HG03469 (cell line): ENCODE data around the gene MEGF6.

Experiments
- ATAC-seq: cut with Tn5 transposase; IDR thresholded peaks from one replicate; pipeline ENCODE4 v1.9.1; 2021; ENCODE audit warnings: mild to moderate bottlenecking, moderate library complexity, moderate number of reproducible peaks; ENCODE audit not compliant: unreplicated experiment

Gene MEGF6

DNA sequence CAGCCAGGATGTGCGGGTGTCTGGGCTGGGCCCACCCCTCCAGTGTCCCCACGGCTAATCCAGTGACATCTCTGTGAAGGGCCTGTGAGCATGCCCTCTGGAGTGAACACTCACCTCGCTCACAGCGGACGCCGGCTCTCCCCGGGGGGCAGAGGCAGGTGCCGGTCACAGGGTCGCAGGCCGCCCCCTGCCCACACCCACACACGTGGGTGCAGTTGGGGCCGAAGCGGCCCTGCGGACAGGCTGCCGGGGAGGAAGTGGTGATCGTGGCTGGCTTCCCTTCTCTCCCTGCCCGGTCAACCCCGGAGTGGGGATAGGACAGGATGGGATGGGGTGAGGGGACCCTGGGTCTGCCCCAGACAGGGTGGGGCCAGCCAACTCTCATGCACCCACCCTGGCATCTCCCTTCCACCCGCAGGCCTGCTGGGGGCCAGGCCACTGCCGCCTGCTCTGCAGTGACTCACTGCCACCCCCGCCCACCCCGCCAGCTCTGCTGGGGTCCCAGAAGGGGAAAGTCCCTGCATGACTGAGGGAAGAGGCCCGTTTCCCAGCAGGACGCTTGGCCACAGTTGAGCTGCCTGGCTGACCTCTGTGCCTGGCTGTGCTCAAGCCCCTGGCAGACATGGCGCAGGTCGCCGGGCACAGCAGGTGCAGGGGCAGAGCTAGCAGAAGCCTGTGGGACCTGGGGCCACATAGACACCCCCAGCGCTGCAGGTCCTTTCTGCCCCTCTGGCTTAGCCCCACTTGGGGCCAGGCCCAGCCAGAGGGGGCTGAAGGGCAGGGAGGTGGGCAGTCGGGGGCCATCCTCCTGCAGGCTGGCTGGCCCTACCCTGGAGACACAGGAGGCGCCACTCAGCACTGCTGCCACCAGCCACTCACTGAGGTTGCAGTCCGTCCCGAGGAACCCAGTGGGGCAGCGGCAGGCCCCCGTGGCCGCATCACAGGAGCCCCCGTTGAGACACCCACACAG is 115.2 kb downstream of the MEGF6 start:
- no peak for ATAC-seq

- no peak for ATAC-seq
Observed at GRCh38 chr1:3494321-3495308, 116.7 kb downstream of the MEGF6 start.

DNA sequence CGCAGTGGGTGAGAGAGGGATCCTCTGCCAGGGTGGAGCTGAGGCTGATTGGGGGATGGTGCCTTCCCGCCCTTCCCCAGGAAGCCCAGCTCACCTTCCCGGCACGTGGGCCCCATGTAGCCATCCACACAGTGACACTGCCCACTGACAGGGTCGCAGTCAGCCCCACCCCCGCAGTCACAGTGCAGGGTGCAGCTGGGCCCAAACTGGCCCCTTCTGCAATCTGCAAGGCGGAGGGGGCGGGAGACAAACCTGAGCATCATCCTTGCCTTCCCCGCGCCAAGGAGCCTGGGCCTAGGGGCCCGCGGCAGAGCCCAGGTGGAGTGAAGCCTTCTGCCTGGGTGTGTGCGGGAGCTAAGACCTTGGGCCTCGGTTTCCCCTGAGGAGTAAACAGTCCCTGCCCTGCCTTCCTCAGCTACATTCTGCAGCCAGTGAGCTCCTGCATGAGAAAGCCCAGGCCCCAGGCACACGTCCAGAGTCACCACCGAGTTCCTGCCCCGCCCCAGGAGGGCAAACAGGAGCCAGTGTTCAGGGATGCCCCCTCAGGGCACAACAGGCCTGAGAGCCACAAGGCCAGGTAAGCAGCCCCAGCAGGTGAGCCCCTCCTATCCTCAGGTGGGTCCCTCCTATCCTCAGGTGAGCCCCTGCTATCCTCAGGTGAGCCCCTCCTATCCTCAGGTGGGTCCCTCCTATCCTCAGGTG is 118.6 kb downstream of the MEGF6 start:
- ATAC-seq = no peak

DNA sequence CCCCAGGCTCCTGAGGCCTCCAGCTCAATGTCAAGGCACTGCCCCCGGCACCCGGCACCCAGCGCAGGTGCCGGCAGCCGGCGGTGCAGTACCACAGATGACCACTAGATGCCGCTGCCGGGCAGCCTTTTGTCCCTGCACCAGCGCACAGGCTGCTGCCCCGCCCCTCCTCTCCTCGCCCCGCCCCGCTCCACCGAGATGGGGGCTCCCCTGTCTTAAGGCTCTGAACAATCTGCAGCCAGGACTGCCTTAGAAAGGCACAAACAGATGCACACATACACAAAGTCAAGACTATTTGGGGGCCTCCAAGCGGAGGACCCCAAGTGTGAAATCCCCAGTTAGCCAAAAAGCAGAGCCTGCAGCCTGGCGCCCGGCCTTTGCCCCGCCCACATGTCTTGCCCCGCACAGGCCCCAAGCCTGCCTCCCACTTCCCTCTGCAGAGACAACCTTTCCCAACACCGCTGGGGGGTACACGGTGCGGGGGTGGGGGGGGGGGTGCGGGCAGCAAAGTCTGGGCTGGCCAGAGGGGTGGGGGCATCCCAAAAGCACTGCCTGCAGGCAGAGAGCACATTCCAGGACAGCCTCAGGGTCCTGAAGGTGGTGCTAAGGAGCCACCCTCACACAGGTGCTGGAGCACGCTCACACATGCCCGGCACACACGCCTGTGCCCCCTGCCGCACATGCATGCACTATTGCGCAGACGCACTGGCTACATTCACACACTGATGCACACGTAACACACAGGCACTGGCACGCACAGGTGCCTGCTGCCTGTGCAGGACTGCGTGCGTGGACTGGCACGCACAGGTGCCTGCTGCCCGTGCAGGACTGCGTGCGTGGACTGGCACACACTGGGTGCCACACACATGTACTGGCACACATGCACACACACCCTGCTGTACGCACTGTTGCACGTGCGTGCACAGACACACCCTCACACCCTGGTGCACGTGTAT is 119.7 kb downstream of the MEGF6 start:
- ATAC-seq = no peak

DNA sequence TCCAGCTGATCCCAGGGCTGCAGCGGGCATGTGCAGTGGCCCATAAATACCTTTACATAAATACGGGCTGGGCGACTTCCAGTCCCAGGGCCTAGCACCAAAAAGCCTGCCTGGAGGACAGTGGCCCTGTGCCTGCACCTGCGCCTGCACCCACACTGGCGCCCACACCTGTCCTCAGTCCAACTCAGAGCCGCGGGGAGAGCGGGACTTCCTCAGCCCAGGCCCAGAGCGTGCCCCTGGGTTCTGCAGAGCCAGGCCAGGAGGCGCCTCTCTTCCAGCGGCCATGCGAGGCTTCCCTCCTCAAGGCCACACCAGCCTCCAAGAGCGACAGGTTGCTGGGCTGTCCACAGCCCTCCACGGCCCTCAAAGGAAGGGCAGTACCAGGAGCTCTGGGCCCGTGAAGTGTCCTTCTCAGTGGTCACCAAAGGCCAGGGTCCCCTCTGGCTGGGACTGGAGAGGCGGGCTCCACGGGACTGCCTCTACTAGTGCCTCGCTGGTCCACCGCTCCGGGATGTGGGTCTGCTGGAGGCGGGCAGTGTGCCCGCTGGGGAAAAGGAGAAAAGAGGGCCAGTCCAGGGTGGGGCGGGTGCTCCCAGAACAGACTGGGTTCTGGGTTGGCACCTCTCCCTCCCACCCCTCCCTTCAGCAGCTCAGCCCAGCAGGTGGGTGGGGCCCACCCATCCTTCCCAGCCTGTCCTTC is 121.1 kb downstream of the MEGF6 start:
- no peak for ATAC-seq

- ATAC-seq = no peak
Observed at GRCh38 chr1:3488432-3488831, 122.9 kb downstream of the MEGF6 start.

GRCh38 chr1:3485016-3485415 is 126.3 kb downstream of the MEGF6 start:
- no peak for ATAC-seq

- no peak for ATAC-seq
Observed at GRCh38 chr1:3483801-3484444, 127.4 kb downstream of the MEGF6 start.

- no peak for ATAC-seq
Observed at GRCh38 chr1:3483380-3483779, 127.9 kb downstream of the MEGF6 start.

DNA sequence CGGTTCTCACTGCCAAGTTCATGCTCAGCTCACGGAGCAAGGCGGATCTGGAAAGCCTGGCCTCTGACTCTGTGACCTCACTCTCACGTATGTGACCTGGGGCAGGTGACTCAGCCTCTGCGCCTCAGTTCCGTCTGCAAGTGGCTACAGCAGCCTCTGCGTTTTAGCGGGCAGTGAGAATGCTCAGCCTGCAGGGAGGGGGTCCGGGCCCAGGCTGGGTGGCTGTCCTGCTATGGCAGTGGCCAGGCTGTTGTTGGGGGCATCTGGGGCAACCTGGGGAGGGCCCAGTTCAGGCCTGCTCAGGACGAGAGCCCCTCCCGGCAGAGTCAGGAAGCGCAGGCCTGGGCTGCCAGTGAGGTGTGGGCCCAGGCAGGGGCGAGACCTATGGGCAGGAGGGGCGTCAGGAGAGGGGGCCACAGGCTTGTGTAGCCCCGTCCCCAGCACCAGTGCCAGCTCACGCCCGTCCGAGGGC is 128.9 kb downstream of the MEGF6 start:
- ATAC-seq = no peak

DNA sequence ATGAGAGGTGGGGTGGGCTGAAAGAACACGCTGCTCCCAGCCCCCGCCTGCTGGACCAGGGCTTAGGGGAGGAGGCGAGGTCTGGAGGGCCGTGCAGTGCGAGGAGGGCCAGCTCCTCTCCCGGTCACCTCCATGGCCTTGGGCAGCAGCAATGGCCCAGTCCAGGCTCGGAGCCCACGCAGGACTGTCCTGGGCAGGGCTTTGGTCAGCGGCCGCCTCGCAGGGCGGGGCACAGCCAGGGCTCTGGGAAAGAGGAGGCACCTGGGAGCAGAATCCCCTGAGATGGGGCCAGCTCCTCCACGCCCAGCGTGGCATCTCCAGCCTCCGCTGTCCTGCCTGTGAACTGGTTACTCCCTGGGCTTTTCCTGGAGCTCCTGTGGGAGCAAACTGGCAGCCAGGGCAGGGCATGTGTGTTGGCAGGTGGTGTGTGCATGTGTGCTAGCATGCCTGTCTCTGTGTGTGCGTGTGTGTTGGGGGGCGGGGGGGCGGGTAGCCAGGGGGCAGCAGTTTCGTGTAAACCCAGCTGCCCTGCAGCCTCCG is 129.4 kb downstream of the MEGF6 start:
- ATAC-seq = no peak

DNA sequence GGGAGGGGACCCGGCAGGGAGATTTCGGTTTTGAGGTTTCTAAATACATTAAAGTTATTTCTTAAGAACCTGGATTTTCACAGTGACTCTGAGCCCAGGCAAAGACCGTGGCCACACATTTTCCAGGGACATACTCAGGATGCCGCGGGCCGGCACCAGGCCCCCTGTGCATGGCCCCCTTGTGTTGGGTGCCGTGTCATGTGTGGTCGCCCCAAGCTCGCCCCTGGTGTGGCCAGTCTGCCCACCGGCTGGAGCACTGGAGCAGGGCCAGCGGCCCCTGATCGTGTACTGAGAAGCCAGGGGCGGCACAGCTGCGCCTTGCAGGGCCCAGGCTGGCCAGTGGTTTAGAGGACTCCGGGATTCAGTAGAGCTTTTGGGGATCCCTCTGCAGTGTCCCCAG is 130.3 kb downstream of the MEGF6 start:
- no peak for ATAC-seq

- no peak for ATAC-seq
Observed at GRCh38 chr1:3480369-3480719, 131.0 kb downstream of the MEGF6 start.

DNA sequence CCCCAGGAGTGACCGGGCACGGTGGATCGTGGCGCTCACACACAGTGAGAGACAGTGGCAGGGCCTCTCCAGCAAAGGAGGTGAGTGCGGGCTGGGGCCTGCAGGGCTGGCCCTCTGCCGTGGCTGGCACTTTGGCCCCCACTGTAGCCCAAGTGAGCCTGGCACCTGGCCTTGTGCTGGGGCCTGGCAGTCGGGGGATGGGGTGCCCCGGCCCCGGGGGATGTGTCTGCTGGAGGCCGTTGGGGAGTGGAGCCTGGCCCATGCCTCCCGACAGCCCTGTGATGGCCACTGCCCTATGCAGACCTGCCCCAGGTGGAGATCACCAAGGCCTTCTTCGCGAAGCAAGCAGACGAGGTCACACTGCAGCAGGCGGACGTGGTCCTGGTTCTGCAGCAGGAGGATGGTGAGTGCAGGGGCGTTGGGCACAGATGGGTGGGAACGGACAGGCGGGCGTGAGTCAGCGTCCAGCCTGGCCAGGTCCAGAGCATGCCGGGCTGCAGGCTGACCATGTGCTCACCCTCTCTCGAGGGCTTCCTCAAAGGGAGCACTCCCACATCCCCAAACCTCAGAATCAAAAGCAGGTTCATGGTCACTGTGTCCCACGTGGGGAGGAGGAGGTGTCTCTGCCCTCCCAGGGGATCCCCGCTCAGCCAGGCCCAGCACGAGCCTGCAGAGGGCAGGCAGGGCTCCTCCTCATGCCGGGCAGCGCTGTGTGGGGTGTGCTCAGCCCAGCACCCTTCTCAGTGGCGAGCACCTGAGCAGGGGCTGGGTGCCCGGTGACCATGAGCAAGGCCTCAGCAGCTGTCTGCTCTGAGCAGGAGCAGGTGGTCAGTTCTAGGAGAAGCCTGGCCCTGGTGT is 131.6 kb downstream of the MEGF6 start:
- ATAC-seq = no peak

DNA sequence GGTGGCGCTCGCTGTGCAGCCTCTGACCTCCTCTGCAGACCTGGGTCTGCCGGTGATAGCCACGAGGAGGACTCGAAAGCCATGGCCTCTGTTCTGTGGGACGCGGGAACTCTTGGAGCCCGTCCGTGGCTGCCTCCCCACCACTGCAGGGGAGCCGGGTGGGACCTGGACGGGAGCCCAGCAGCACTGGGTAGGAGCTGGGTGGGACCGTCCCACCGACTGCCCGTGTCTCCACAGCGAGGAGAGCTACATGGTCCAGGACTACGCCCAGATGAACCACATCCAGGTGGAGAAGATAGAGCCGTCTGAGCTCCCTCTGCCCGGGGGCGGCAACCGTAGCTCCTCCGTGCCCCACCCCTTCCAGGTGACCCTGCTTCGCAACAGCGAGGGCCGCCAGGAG is 133.1 kb downstream of the MEGF6 start:
- ATAC-seq = no peak

DNA sequence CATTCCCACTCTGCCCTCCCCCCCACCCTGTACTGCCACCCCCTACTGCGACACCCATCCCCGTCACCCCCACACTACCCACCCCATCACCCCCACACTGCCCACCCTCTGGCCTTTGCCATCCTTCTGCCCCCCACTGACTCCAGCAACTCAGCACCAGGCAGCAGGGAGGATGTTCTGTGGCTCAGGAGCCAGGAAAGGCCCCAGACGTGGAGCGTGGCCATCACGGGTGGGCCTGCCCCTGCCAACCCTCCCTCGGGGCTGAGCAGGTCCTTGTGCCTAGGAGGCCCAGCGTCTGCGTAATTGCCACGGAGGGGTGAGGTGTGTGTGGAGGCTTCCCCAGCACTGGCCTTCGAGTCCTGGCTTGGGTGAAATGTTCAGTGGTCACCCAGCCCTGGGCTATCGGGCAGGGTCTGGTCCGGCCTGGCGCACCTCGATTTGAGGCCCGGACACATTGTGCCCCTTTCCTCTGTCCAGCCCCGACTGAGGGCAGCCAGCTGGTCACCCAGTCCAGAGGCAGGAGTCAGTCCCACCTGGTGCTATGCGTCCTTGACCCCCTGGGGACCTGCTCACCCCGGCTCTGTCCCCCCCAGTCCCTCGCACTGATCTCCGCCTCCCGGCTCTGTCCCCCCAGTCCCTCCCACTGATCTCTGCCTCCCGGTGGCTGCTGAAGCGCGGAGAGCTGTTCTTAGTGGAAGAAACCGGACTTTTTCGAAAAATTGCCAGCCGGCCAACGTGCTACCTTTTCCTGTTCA is 133.9 kb downstream of the MEGF6 start:
- no peak for ATAC-seq

DNA sequence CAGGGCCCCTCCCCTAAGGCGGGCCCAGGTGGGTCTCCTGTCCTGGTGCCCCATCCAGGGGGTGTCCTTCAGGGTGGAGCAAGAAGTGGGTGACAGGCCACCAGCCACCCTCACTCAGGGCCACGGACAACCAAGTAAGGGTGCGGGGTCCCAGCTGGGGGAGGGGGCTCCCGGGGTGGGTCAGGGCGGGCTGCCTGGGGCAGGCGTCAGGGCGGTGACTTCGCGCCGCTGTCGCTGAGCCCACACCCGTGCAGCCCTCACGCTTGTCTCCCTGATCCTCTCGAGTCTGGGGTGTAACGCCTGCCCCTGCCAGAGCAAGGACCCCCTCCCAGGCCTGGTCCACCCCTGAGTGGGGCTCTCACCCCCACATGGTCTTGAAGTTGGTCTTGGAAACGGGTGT is 134.6 kb downstream of the MEGF6 start:
- no peak for ATAC-seq
